KMS-11 (cell line): ENCODE measurements around the gene GAST.

Experiments used
- H2AFZ ChIP-seq: fragments of 200-600 bp; sonication (generic); 2 replicates; pipeline ENCODE4 v1.6.1; 2016; ENCODE audit warnings: antibody characterized with exemption, mixed run types, low read depth
- H3K27ac ChIP-seq: fragments of 200-600 bp; sonication (generic); 2 replicates; pipeline ENCODE4 v1.6.1; 2016; ENCODE audit warnings: mild to moderate bottlenecking, mixed run types
- H3K27me3 ChIP-seq: fragments of 200-600 bp; sonication (generic); 2 replicates; pipeline ENCODE4 v1.6.1; 2017; ENCODE audit warnings: mild to moderate bottlenecking, low read depth, mixed run types, moderate library complexity; ENCODE audit not compliant: insufficient read depth
- H3K36me3 ChIP-seq: fragments of 200-600 bp; sonication (generic); 2 replicates; pipeline ENCODE4 v1.6.1; 2017; ENCODE audit warnings: mild to moderate bottlenecking, mixed run types; ENCODE audit not compliant: insufficient read depth
- H3K4me1 ChIP-seq: fragments of 200-600 bp; sonication (generic); 2 replicates; pipeline ENCODE4 v1.6.1; 2016; ENCODE audit warnings: mild to moderate bottlenecking, low read depth, mixed run types; ENCODE audit not compliant: poor library complexity, severe bottlenecking
- H3K4me2 ChIP-seq: fragments of 200-600 bp; sonication (generic); 2 replicates; pipeline ENCODE4 v1.7.0; 2016; ENCODE audit warnings: mild to moderate bottlenecking, mixed run types
- H3K4me3 ChIP-seq: fragments of 200-600 bp; sonication (generic); IDR thresholded peaks from 2 replicates; pipeline ENCODE4 v1.6.1; 2017; ENCODE audit warnings: low read depth, low read length, mixed read lengths; ENCODE audit not compliant: insufficient read depth
- H3K79me2 ChIP-seq: fragments of 200-600 bp; sonication (generic); 2 replicates; pipeline ENCODE4 v1.6.1; 2016; ENCODE audit warnings: low read depth, mixed run types; ENCODE audit not compliant: insufficient read depth
- H3K9ac ChIP-seq: fragments of 200-600 bp; sonication (generic); 2 replicates; pipeline ENCODE4 v1.6.1; 2016; ENCODE audit warnings: mild to moderate bottlenecking, mixed run types
- H4K20me1 ChIP-seq: fragments of 200-600 bp; sonication (generic); 2 replicates; pipeline ENCODE4 v1.6.1; 2016; ENCODE audit warnings: mild to moderate bottlenecking, mixed run types; ENCODE audit not compliant: insufficient read depth
- CTCF ChIP-seq: fragments of 200-600 bp; sonication (generic); conservative IDR thresholded peaks from 2 replicates; pipeline ENCODE4 v1.6.1; 2017; ENCODE audit warnings: low read depth, mild to moderate bottlenecking, antibody characterized with exemption, low read length, moderate library complexity, mixed read lengths

GAST gene

GRCh38 chr17:41739661-41740352 is 27.7 kb downstream of the GAST start:
- peaks cover 25% of the 10 kb centered on the region for H3K4me1 ChIP-seq

GRCh38 chr17:41740506-41740905 is 28.4 kb downstream of the GAST start:
- H2AFZ ChIP-seq, result no peak overlapping the region
- no peak overlapping the region for H3K4me2 ChIP-seq
- no peaks in the 10 kb centered on the region for H4K20me1 ChIP-seq
- no peak overlapping the region for H3K27ac ChIP-seq
- peaks cover 13% of the 10 kb centered on the region; the same call in 1 of the 2 replicates for H3K27me3 ChIP-seq
- no peak overlapping the region for H3K4me3 ChIP-seq
- peaks cover 20% of the 10 kb centered on the region for H3K4me1 ChIP-seq
- H3K79me2 ChIP-seq, result no peaks in the 10 kb centered on the region
- H3K36me3 ChIP-seq, result no peaks in the 10 kb centered on the region
- no peak for TF ChIP-seq CTCF
- no peak overlapping the region for H3K9ac ChIP-seq

More at GRCh38 chr17:41739661-41740352, 27.7 kb downstream of the GAST start:
- Histone ChIP-seq H2AFZ (no peak overlapping the region), H3K36me3 (no peaks in the 10 kb centered on the region), H3K4me3 (no peak overlapping the region), H3K9ac (no peak overlapping the region), H3K27ac (no peak overlapping the region), H3K27me3 (peaks cover 20% of the 10 kb centered on the region), H3K4me2 (no peak overlapping the region), H4K20me1 (no peaks in the 10 kb centered on the region), H3K79me2 (no peaks in the 10 kb centered on the region)
- no peak for TF ChIP-seq CTCF

- Histone ChIP-seq H3K27me3 (peaks cover 3% of the 10 kb centered on the region), H3K4me1 (peaks cover 18% of the 10 kb centered on the region), H3K9ac (no peak overlapping the region), H3K36me3 (no peaks in the 10 kb centered on the region), H2AFZ (no peak overlapping the region), H4K20me1 (no peaks in the 10 kb centered on the region), H3K27ac (no peak overlapping the region), H3K4me3 (no peak overlapping the region), H3K79me2 (no peaks in the 10 kb centered on the region), H3K4me2 (no peak overlapping the region)
- no peak for TF ChIP-seq CTCF
Observed at GRCh38 chr17:41741709-41742108, 29.6 kb downstream of the GAST start.

GRCh38 chr17:41748275-41748674 is 36.1 kb downstream of the GAST start:
- Histone ChIP-seq H3K4me3 (no peak overlapping the region), H4K20me1 (no peaks in the 10 kb centered on the region), H3K4me2 (no peak overlapping the region), H3K4me1 (peaks cover 10% of the 10 kb centered on the region), H3K27me3 (peaks cover 3% of the 10 kb centered on the region; the same call in 1 of the 2 replicates), H3K36me3 (no peaks in the 10 kb centered on the region), H3K27ac (no peak overlapping the region), H3K79me2 (no peaks in the 10 kb centered on the region), H3K9ac (no peak overlapping the region), H2AFZ (no peak overlapping the region)
- no peak for TF ChIP-seq CTCF
